H9 (cell line): ENCODE results near the gene SIGLEC5. TPM values are rescaled to one million over a fixed set of nuclear protein-coding genes. Genes with fewer than 3 reads are reported as not detected.

Experiments used
- DNase-seq: peaks from one replicate; pipeline ENCODE4 v3.0.0-alpha.2; 2017
- H2AFZ ChIP-seq: one replicate; pipeline ENCODE4 v1.6.1; 2013; ENCODE audit warnings: mild to moderate bottlenecking, low read length, control low read depth, moderate library complexity
- H2AK5ac ChIP-seq: 2 replicates; pipeline ENCODE4 v1.6.1; 2013; ENCODE audit warnings: low read length, control low read depth, mixed read lengths; ENCODE audit not compliant: insufficient read length
- H2BK120ac ChIP-seq: one replicate; pipeline ENCODE4 v1.6.1; 2013; ENCODE audit warnings: low read depth, mild to moderate bottlenecking, low read length, control low read depth, inconsistent platforms; ENCODE audit not compliant: poor library complexity, severe bottlenecking
- H2BK12ac ChIP-seq: 2 replicates; pipeline ENCODE4 v1.6.1; 2013; ENCODE audit warnings: low read length, control low read depth, mixed read lengths, low read depth; ENCODE audit not compliant: insufficient read length
- H2BK15ac ChIP-seq: 2 replicates; pipeline ENCODE4 v1.6.1; 2013; ENCODE audit warnings: low read depth, low read length, control low read depth
- H2BK20ac ChIP-seq: one replicate; pipeline ENCODE4 v1.6.1; 2013; ENCODE audit warnings: low read depth, mild to moderate bottlenecking, low read length, control low read depth, inconsistent platforms; ENCODE audit not compliant: poor library complexity, severe bottlenecking
- H2BK5ac ChIP-seq: 2 replicates; pipeline ENCODE4 v1.6.1; 2013; ENCODE audit warnings: low read length, control low read depth, mixed read lengths; ENCODE audit not compliant: insufficient read length
- H3K14ac ChIP-seq: 2 replicates; pipeline ENCODE4 v1.6.1; 2013; ENCODE audit warnings: low read length, control low read depth; ENCODE audit not compliant: insufficient read depth
- H3K18ac ChIP-seq: 2 replicates; pipeline ENCODE4 v1.6.1; 2013; ENCODE audit warnings: low read depth, mild to moderate bottlenecking, mixed read lengths, low read length, control low read depth; ENCODE audit not compliant: insufficient read length
- H3K23ac ChIP-seq: 2 replicates; pipeline ENCODE4 v1.6.1; 2013; ENCODE audit warnings: low read length, control low read depth, mixed read lengths, low read depth; ENCODE audit not compliant: insufficient read length
- H3K23me2 ChIP-seq: 2 replicates; pipeline ENCODE4 v1.6.1; 2013; ENCODE audit warnings: low read depth, mild to moderate bottlenecking, mixed read lengths, low read length, control low read depth; ENCODE audit not compliant: insufficient read length, poor library complexity, severe bottlenecking
- H3K27ac ChIP-seq: 2 replicates; pipeline ENCODE4 v1.5.1; 2013; ENCODE audit warnings: low read length, control low read depth, mixed read lengths, low read depth; ENCODE audit not compliant: insufficient read length
- H3K27me3 ChIP-seq: 2 replicates; pipeline ENCODE4 v1.6.1; 2013; ENCODE audit warnings: low read length, control low read depth, inconsistent platforms; ENCODE audit not compliant: insufficient read depth
- H3K4ac ChIP-seq: 2 replicates; pipeline ENCODE4 v1.6.1; 2013; ENCODE audit warnings: low read depth, mild to moderate bottlenecking, control low read depth, inconsistent platforms, low read length, moderate library complexity
- H3K4me1 ChIP-seq: 2 replicates; pipeline ENCODE4 v1.6.1; 2013; ENCODE audit warnings: low read length, control low read depth, inconsistent platforms; ENCODE audit not compliant: insufficient read depth
- H3K4me2 ChIP-seq: 2 replicates; pipeline ENCODE4 v1.6.1; 2013; ENCODE audit warnings: low read length, control low read depth, mixed read lengths; ENCODE audit not compliant: insufficient read length, insufficient read depth
- H3K56ac ChIP-seq: 2 replicates; pipeline ENCODE4 v1.6.1; 2013; ENCODE audit warnings: low read depth, mild to moderate bottlenecking, mixed read lengths, low read length, control low read depth; ENCODE audit not compliant: insufficient read length
- H3K79me1 ChIP-seq: 2 replicates; pipeline ENCODE4 v1.6.1; 2013; ENCODE audit warnings: low read depth, mild to moderate bottlenecking, moderate library complexity, low read length, control low read depth, inconsistent platforms; ENCODE audit not compliant: insufficient read depth, poor library complexity, severe bottlenecking
- H3K79me2 ChIP-seq: 2 replicates; pipeline ENCODE4 v1.6.1; 2013; ENCODE audit warnings: low read length, control low read depth, inconsistent platforms; ENCODE audit not compliant: insufficient read depth
- H3K9ac ChIP-seq: 2 replicates; pipeline ENCODE4 v1.6.1; 2013; ENCODE audit warnings: low read length, control low read depth, mixed read lengths; ENCODE audit not compliant: insufficient read length; ENCODE audit errors: extremely low read depth
- H3K9me3 ChIP-seq: one replicate; pipeline ENCODE4 v1.6.1; 2013; ENCODE audit warnings: low read depth, low read length, inconsistent platforms; ENCODE audit not compliant: control insufficient read depth
- H3T11ph ChIP-seq: one replicate; pipeline ENCODE4 v1.6.1; 2013; ENCODE audit warnings: mild to moderate bottlenecking, low read length, control low read depth, inconsistent platforms
- H4K20me1 ChIP-seq: one replicate; pipeline ENCODE4 v1.6.1; 2013; ENCODE audit not compliant: control insufficient read depth, insufficient read length, insufficient read depth
- H4K5ac ChIP-seq: 2 replicates; pipeline ENCODE4 v1.6.1; 2013; ENCODE audit warnings: low read depth, mild to moderate bottlenecking, mixed read lengths, low read length, control low read depth; ENCODE audit not compliant: insufficient read length
- H4K8ac ChIP-seq: replicated peaks from 2 replicates; pipeline ENCODE4 v1.6.1; 2013; ENCODE audit warnings: low read length, control low read depth, mixed read lengths, low read depth; ENCODE audit not compliant: insufficient read length
- H4K91ac ChIP-seq: 2 replicates; pipeline ENCODE4 v1.6.1; 2013; ENCODE audit warnings: low read depth, mild to moderate bottlenecking, moderate library complexity, mixed read lengths, low read length, control low read depth; ENCODE audit not compliant: insufficient read length
- H3K27ac Mint-ChIP-seq, 3 experiments: 2 replicates in 2 of 3; 3 replicates in 1 of 3; pipeline ENCODE4 v1.8.0; 2020 to 2021; ENCODE audit warnings: mixed read lengths in 3 of 3, mild to moderate bottlenecking in 1 of 3, moderate library complexity in 1 of 3
- H3K27me3 Mint-ChIP-seq: 2 replicates; pipeline ENCODE4 v1.8.0; 2021; ENCODE audit warnings: low read depth, mild to moderate bottlenecking, moderate library complexity, mixed read lengths
- H3K36me3 Mint-ChIP-seq, 3 experiments: 2 replicates in 2 of 3; 3 replicates in 1 of 3; pipeline ENCODE4 v1.8.0; 2020 to 2021; ENCODE audit warnings: low read depth in 3 of 3, mixed read lengths in 3 of 3; ENCODE audit not compliant: insufficient read depth in 1 of 3
- H3K4me1 Mint-ChIP-seq, 2 experiments: 2 replicates each; pipeline ENCODE4 v1.8.0; 2020; ENCODE audit warnings: mixed read lengths in 2 of 2
- H3K4me3 Mint-ChIP-seq, 2 experiments: 2 replicates in 1 of 2; 3 replicates in 1 of 2; pipeline ENCODE4 v1.8.0; 2020 to 2021; ENCODE audit warnings: mild to moderate bottlenecking in 2 of 2, mixed read lengths in 2 of 2, moderate library complexity in 1 of 2
- H3K9me3 Mint-ChIP-seq, 2 experiments: 2 replicates in 1 of 2; 3 replicates in 1 of 2; pipeline ENCODE4 v1.8.0; 2020; ENCODE audit warnings: mild to moderate bottlenecking in 2 of 2, mixed read lengths in 2 of 2, moderate library complexity in 1 of 2
- WGBS: extraction: QIAGEN DNeasy Blood & Tissue Kit; methylation state at CpG from one replicate; pipeline ENCODE4 v1.1.7; 2013; ENCODE audit warnings: missing lambda C conversion rate, low lambda C conversion rate, mixed read lengths; ENCODE audit not compliant: insufficient read length; ENCODE audit errors: extremely low coverage; 5-methylcytosine and 5-hydroxymethylcytosine counted together
- total RNA-seq: library from RNA; stranded (reverse); gene quantifications from 2 replicates; pipeline ENCODE4 v1.2.1, GENCODE V29; 2021
- TF ChIP-seq, protein P1 (sequence below): fragments of 200-600 bp; sonication (generic); conservative IDR thresholded peaks from 3 replicates; pipeline ENCODE4 v1.8.0; 2021; ENCODE audit warnings: antibody characterized with exemption, mild to moderate bottlenecking

SIGLEC5 gene
- total RNA-seq, 1 experiment from 2014 or later, result not detected

DNA sequence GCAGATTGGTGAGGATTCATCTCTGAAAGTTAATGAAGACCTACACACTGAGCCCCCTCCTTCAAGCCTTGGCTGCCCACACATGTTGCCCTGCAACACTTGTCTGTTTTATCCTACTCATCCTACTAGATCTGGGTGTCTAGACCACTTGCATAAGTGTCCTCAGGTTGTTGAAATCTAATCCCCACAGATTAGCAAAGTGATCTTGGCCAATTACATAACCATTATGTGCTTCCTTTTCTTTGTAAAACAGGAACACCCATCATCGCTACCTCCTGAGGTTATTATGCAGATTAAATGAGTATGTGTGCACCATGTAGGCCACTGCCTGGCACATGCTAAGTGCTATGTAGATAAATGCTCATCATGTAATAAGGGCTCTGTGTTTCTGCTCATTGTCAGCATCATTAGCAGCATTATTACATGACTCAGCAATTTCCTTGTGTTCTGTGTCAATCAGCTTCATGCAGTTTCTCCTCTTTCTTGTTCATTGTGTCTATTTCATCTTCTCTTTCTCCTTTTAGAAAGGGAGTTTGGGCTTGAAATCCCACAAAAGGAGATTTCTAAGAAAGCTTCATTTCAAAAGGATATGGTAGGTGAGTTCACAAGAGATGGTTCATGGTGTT is 44.0 kb downstream of the SIGLEC5 start:
- H3K9ac ChIP-seq, result no peak overlapping the region
- no peak overlapping the region for H2AK5ac ChIP-seq
- no peak overlapping the region for H3K27ac ChIP-seq
- DNase-seq, result no peak
- H3K4me3 Mint-ChIP-seq, result no peak overlapping the region
- no peaks in the 10 kb centered on the region for H4K20me1 ChIP-seq
- no peaks in the 10 kb centered on the region for H3K4me1 ChIP-seq
- no peak overlapping the region for H2BK15ac ChIP-seq
- H3K27me3 ChIP-seq, result no peaks in the 10 kb centered on the region
- no peak overlapping the region for H3K14ac ChIP-seq
- no peaks in the 10 kb centered on the region for H3K79me2 ChIP-seq
- H3K79me1 ChIP-seq, result no peaks in the 10 kb centered on the region
- no peak overlapping the region for H3K18ac ChIP-seq
- TF ChIP-seq, protein P1, sequence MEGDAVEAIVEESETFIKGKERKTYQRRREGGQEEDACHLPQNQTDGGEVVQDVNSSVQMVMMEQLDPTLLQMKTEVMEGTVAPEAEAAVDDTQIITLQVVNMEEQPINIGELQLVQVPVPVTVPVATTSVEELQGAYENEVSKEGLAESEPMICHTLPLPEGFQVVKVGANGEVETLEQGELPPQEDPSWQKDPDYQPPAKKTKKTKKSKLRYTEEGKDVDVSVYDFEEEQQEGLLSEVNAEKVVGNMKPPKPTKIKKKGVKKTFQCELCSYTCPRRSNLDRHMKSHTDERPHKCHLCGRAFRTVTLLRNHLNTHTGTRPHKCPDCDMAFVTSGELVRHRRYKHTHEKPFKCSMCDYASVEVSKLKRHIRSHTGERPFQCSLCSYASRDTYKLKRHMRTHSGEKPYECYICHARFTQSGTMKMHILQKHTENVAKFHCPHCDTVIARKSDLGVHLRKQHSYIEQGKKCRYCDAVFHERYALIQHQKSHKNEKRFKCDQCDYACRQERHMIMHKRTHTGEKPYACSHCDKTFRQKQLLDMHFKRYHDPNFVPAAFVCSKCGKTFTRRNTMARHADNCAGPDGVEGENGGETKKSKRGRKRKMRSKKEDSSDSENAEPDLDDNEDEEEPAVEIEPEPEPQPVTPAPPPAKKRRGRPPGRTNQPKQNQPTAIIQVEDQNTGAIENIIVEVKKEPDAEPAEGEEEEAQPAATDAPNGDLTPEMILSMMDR, result no peak
- no peak overlapping the region for H3T11ph ChIP-seq
- no peaks in the 10 kb centered on the region for H3K4me1 Mint-ChIP-seq
- no peak overlapping the region for H4K91ac ChIP-seq
- H4K8ac ChIP-seq, result no peak overlapping the region
- no peak overlapping the region for H3K56ac ChIP-seq
- no CpG with 5 or more reads among the region's 1 CpG for WGBS
- no peak overlapping the region for H3K23ac ChIP-seq
- H3K27ac Mint-ChIP-seq, result no peak overlapping the region
- peaks cover 60 to 81% (median 67%) of the 10 kb centered on the region in 3 experiments for H3K36me3 Mint-ChIP-seq
- no peaks in the 10 kb centered on the region; the same call in 1 of the 2 replicates for H3K27me3 Mint-ChIP-seq
- H2BK5ac ChIP-seq, result no peak overlapping the region
- no peaks in the 10 kb centered on the region for H3K23me2 ChIP-seq
- no peak overlapping the region for H3K4me2 ChIP-seq
- H4K5ac ChIP-seq, result no peak overlapping the region
- no peak overlapping the region for H2AFZ ChIP-seq
- H2BK120ac ChIP-seq, result no peak overlapping the region
- H2BK12ac ChIP-seq, result no peak overlapping the region
- no peak overlapping the region for H2BK20ac ChIP-seq
- H3K4ac ChIP-seq, result no peak overlapping the region
- peaks cover 18% of the 10 kb centered on the region for H3K9me3 ChIP-seq
- H3K9me3 Mint-ChIP-seq, result peaks cover 31 to 49% of the 10 kb centered on the region in 2 experiments
